Embryonic facial prominence (tissue), 1 donor: Measurements from ENCODE around the gene ZBTB20.

ENCODE experiments used
- DNase-seq: peaks from one replicate; pipeline ENCODE4 v3.0.0-alpha.2; 2016; ENCODE audit errors: extremely low spot score

Gene ZBTB20

GRCh38 chr3:114445233-114445632 lies 701.9 kb downstream of the ZBTB20 start:
- DNase-seq = no peak

GRCh38 chr3:114444216-114444615 lies 702.9 kb downstream of the ZBTB20 start:
- DNase-seq = no peak

- DNase-seq = no peak
Measured at GRCh38 chr3:114442246-114442645, 704.8 kb downstream of the ZBTB20 start.

- DNase-seq = no peak
Measured at GRCh38 chr3:114441386-114441785, 705.7 kb downstream of the ZBTB20 start.

- no peak for DNase-seq
Measured at GRCh38 chr3:114440700-114441099, 706.4 kb downstream of the ZBTB20 start.

GRCh38 chr3:114439284-114439683 lies 707.8 kb downstream of the ZBTB20 start:
- DNase-seq = no peak

GRCh38 chr3:114437897-114438296 lies 709.2 kb downstream of the ZBTB20 start:
- DNase-seq = no peak

- no peak for DNase-seq
Measured at GRCh38 chr3:114436182-114436581, 710.9 kb downstream of the ZBTB20 start.

GRCh38 chr3:114435386-114436115 lies 711.5 kb downstream of the ZBTB20 start:
- no peak for DNase-seq

GRCh38 chr3:114432310-114432709 lies 714.8 kb downstream of the ZBTB20 start:
- DNase-seq = no peak

- DNase-seq = no peak
Measured at GRCh38 chr3:114428044-114428595, 719.0 kb downstream of the ZBTB20 start.

- no peak for DNase-seq
Measured at GRCh38 chr3:114427285-114428043, 719.6 kb downstream of the ZBTB20 start.

GRCh38 chr3:114424337-114424736 lies 722.8 kb downstream of the ZBTB20 start:
- DNase-seq = no peak

- no peak for DNase-seq
Measured at GRCh38 chr3:114421204-114421603, 725.9 kb downstream of the ZBTB20 start.

GRCh38 chr3:114420072-114420471 lies 727.0 kb downstream of the ZBTB20 start:
- DNase-seq = no peak

GRCh38 chr3:114418724-114419543 lies 728.2 kb downstream of the ZBTB20 start:
- DNase-seq = peak; percentile 48

- no peak for DNase-seq
Measured at GRCh38 chr3:114418107-114418506, 729.0 kb downstream of the ZBTB20 start.

GRCh38 chr3:114417675-114418074 lies 729.4 kb downstream of the ZBTB20 start:
- no peak for DNase-seq

- no peak for DNase-seq
Measured at GRCh38 chr3:114417265-114417664, 729.8 kb downstream of the ZBTB20 start.

- no peak for DNase-seq
Measured at GRCh38 chr3:114411811-114412803, 735.0 kb downstream of the ZBTB20 start.

- DNase-seq = peak; percentile 35
Measured at GRCh38 chr3:114411190-114411668, 735.9 kb downstream of the ZBTB20 start.
